Omental fat pad (tissue), 4 donors: ENCODE results near the gene YJEFN3. TPM values are rescaled to one million over a fixed set of nuclear protein-coding genes. Genes with fewer than 3 reads are reported as not detected.

Source experiments
- ATAC-seq: fragments of 150-250 bp; one replicate; pipeline ENCODE4 v1.9.1; 2016; ENCODE audit warnings: mild to moderate bottlenecking, moderate library complexity; ENCODE audit not compliant: low FRiP score
- DNase-seq: peaks from one replicate; pipeline ENCODE4 v3.0.0-alpha.2; 2019; ENCODE audit warnings: low spot score
- CTCF ChIP-seq, 3 donors: fragments of 450-650 bp; IDR thresholded peaks; one replicate each; pipeline ENCODE4 v1.5.1; 2016 to 2017; ENCODE audit warnings: antibody characterized with exemption in 3 of 3, mild to moderate bottlenecking in 3 of 3, moderate library complexity in 2 of 3
- total RNA-seq, 4 donors: library from RNA; depleted of rRNA; stranded (reverse); fragments of >200 nt; gene quantifications; one replicate each; pipeline ENCODE4 v1.1.0, GENCODE V29; 2016

The YJEFN3 gene
- total RNA-seq: 1 to 10 TPM in 1 of 4 donors, under 1 TPM in 3; 0.75 to 1.1 (median 0.90) TPM

DNA sequence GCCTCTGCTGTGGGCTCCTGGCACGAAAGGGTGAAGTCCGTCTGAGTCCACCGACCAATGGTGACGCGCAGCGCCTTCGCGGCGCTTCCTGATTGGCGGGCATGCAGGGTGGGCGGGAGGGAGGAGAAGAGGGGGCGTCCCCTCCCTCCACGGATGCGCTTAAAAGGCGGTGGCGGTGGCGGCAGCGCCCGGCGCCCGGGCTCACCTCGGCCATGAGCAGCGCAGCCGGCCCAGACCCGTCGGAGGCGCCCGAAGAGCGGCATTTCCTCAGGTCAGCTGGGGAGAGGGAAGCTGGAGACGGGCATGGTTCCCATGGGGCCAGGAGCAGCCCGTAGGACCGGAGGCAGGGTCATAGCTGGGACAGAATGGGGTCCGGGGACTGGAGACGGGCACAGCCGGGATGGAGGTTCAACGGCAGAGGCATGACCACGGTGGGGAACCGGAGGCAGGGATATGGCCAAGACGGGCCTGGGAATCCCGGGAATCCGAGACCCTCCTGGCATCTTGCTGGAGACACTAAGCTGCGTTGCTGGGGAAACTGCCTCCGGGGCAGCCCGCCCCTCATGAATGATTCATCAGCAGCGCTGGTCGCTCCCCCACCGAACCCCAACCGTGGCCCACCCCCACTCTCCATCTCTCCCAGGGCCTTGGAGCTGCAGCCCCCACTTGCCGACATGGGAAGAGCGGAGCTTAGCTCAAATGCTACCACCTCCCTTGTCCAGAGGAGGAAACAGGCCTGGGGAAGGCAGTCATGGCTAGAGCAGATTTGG is at the start of gene YJEFN3:
Gene YJEFN3, plus strand, starts transcription at position 191 of the 770 bp plus-strand sequence. Its CDS starts 22 bp downstream, at position 213.
- ATAC-seq (no peak), DNase-seq (no peak)
- TF ChIP-seq CTCF (IDR thresholded peaks at IDR 0.05): no peak

GRCh38 chr19:19480688-19481087 is 48.0 kb upstream of the YJEFN3 start:
- ATAC-seq (no peak), DNase-seq (no peak)
- TF ChIP-seq CTCF (IDR thresholded peaks at IDR 0.05): no peak

GRCh38 chr19:19482809-19483596 is 45.7 kb upstream of the YJEFN3 start:
- ATAC-seq (no peak), DNase-seq (no peak)
- no peak for TF ChIP-seq CTCF (IDR thresholded peaks at IDR 0.05)

DNA sequence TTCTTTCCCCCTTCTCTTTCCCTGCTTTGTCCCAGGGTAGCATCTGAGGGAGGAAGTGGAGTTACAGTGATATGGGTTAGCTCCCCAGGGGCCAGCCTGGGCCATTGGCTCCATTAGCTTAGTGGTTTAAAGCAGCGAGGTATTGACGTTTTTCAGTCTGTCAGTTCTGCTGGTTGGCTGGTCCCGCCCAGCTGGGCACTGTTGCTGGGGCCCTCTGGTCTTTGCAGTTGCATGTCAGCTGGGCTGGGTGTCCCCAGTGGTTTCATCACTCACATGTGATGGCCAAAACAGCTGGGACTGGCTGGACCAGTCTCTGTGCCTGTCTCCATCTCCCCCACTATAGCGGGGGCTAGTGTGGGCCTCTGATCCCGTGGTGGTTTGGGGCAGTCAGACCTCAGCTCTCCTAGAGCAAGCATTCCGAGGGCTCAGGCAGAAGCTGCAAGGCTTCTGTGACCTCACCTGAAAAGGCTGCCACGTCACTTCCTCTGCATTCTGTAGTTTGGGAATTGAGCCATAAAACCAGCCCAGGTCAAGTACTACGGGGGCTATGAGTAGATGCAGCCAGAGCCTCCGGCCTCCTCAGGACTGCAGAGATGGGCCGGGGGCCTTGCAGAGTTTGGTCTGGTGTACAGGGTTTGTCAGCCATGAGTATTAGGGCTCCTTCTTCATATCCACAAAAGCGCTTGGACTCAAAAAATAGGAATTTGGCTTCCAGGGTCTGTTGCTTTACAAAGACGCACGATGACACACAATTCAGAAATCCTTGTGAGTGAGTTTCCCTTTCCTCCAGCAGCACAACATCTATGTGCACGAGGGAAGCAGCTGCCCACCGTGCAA is 43.3 kb upstream of the YJEFN3 start:
- no peak for ATAC-seq
- no peak for TF ChIP-seq CTCF (IDR thresholded peaks at IDR 0.05)
- DNase-seq: no peak

DNA sequence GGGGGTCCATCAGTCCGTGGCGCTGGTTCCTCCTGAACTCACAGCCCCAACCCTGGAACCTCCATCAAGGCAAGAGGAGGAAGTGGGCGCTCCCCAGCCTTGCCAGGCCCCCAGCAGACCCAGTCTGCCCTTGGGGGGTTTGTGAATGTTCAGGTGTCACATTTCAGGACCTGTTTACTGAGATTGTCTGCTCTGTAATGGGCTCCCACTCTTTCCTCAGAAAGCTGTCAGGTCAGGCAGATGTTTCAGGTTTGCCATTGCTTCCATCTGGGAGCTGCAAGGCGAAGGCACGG is 42.8 kb upstream of the YJEFN3 start:
- DNase-seq (no peak), ATAC-seq (no peak)
- no peak for TF ChIP-seq CTCF (IDR thresholded peaks at IDR 0.05)

DNA sequence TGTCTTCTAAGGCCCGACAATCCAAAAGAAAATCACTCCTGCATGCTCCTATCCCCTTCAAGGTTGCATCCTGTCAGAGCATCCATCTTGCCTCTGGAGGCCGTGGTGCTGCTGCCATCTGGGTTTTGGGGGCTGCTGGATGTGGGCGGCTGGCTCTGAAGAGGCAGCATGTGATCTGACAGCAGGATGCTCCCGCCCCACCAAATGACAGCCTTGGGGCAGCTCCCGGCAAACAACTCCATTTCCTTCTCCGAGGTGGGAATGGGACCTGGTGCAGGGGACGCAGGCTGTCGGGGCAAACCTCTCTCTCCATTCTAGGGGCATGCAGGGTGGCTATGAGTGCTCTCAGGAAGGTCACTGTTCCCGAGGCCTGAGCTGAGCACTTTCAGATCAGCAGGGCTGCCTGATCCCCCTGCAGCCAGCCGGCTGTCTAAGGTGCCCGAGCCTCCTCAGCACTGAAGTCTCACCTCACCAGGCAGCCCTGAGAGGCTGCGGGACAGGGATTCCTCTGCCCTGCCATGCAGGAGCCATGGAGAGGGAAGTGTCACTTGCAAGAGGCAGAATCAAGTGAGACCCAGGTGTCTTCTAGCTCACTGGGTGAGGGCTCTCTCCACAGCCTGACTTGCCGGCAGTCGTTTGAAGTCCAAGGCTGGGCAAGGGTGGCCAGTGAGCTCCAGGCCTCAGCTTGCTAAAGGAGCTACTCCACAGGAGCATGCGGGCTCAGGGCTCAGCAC is 42.2 kb upstream of the YJEFN3 start:
- DNase-seq (no peak), ATAC-seq (no peak)
- no peak for TF ChIP-seq CTCF (IDR thresholded peaks at IDR 0.05)
